Left cardiac atrium (tissue), 4 donors: Measurements from ENCODE around the gene ADAMTS18. TPM values are rescaled to one million over a fixed set of nuclear protein-coding genes. Genes with fewer than 3 reads are reported as not detected.
A peak's percentile ranks its signal among the peaks of the same experiment; 100 is the strongest.

Experiments used
- ATAC-seq, 2 donors: fragments of 200-7000 bp; cut with Tn5 transposase; one replicate each; pipeline ENCODE4 v1.9.1; 2020; ENCODE audit warnings: mild to moderate bottlenecking in 2 of 2, moderate library complexity in 2 of 2
- DNase-seq: peaks from one replicate; pipeline ENCODE4 v3.0.0-alpha.2; 2020
- intact Hi-C, 2 donors: fragments of 100-400 bp; cut with DNase I; formaldehyde crosslinking; loops; one replicate each; pipeline versions ENCODE4 v1.14.1 to v1.15.1; 2022 to 2023
- total RNA-seq, 2 donors: library from RNA; stranded (reverse); fragmentation: NEBNext Ultra II Directional; extraction: Animal tissue kit (Norgen Biotek cat#: 25700); gene quantifications; one replicate each; pipeline ENCODE4 v1.2.1, GENCODE V29; 2021
- donor health status: DM: no; HTN: yes; CAD: no.
- donor health status: DM: no; HTN: yes; CAD: no; lungs with severe emphysema.
- donor health status: DM: yes; HTN: yes; CAD: no.
- donor health status: Dilated cardiomyopathy.

The ADAMTS18 gene
- total RNA-seq, 2 donors from 2014 or later = 0.10 to 0.18 TPM

GRCh38 chr16:77443357-77444146, 8.7 kb upstream of the ADAMTS18 start:
- ATAC-seq = no peak
- intact Hi-C loops = no loop called here
- DNase-seq = no peak

- intact Hi-C loops = no loop called here
Measured at GRCh38 chr16:77442078-77442477, 7.2 kb upstream of the ADAMTS18 start.

GRCh38 chr16:77439106-77439505, 4.3 kb upstream of the ADAMTS18 start:
- ATAC-seq (no peak), DNase-seq (no peak)
- intact Hi-C loops = no loop called here

More at GRCh38 chr16:77442078-77442477, 7.2 kb upstream of the ADAMTS18 start:
- DNase-seq (no peak), ATAC-seq (no peak)

- DNase-seq (no peak), ATAC-seq (peak in 1 of 2 donors; percentile 42)
Measured at GRCh38 chr16:77437859-77438258, 3.0 kb upstream of the ADAMTS18 start.

GRCh38 chr16:77435272-77435820, 512 bp upstream of the ADAMTS18 start:
- intact Hi-C loops = no loop called here
- ATAC-seq (no peak), DNase-seq (no peak)

More at GRCh38 chr16:77437859-77438258, 3.0 kb upstream of the ADAMTS18 start:
- intact Hi-C loops = no loop called here

GRCh38 chr16:77434022-77434529, 758 bp downstream of the ADAMTS18 start:
- no peak for ATAC-seq
- DNase-seq = no peak
- intact Hi-C loops = no loop called here

- ATAC-seq = no peak
- intact Hi-C loops = no loop called here
- no peak for DNase-seq
Measured at GRCh38 chr16:77433146-77433545, 1.7 kb downstream of the ADAMTS18 start.

GRCh38 chr16:77432264-77432663, 2.6 kb downstream of the ADAMTS18 start:
- intact Hi-C loops = no loop called here
- ATAC-seq = no peak
- no peak for DNase-seq

GRCh38 chr16:77430787-77431585, 3.8 kb downstream of the ADAMTS18 start:
- intact Hi-C loops = no loop called here
- no peak for DNase-seq
- ATAC-seq = no peak

- intact Hi-C loops = no loop called here
- no peak for ATAC-seq
- no peak for DNase-seq
Measured at GRCh38 chr16:77430360-77430759, 4.5 kb downstream of the ADAMTS18 start.

- ATAC-seq (no peak), DNase-seq (no peak)
- intact Hi-C loops = no loop called here
Measured at GRCh38 chr16:77424871-77425604, 9.8 kb downstream of the ADAMTS18 start.

GRCh38 chr16:77422196-77422784, 12.5 kb downstream of the ADAMTS18 start:
- intact Hi-C loops = no loop called here
- DNase-seq = no peak
- ATAC-seq = no peak

GRCh38 chr16:77416939-77417480, 17.8 kb downstream of the ADAMTS18 start:
- ATAC-seq = no peak
- DNase-seq = no peak
- intact Hi-C loops = no loop called here

- ATAC-seq = peak in 1 of 2 donors; percentile 38
- intact Hi-C loops = no loop called here
Measured at GRCh38 chr16:77414752-77415231, 20.0 kb downstream of the ADAMTS18 start.

GRCh38 chr16:77410449-77410848, 24.4 kb downstream of the ADAMTS18 start:
- intact Hi-C loops = no loop called here
- ATAC-seq = no peak
- DNase-seq = no peak

More at GRCh38 chr16:77414752-77415231, 20.0 kb downstream of the ADAMTS18 start:
- no peak for DNase-seq

GRCh38 chr16:77409311-77409710, 25.5 kb downstream of the ADAMTS18 start:
- DNase-seq = no peak
- intact Hi-C loops = no loop called here
- no peak for ATAC-seq

GRCh38 chr16:77408607-77409006, 26.2 kb downstream of the ADAMTS18 start:
- intact Hi-C loops = no loop called here
- DNase-seq = no peak
- no peak for ATAC-seq

- ATAC-seq = no peak
- DNase-seq = no peak
- intact Hi-C loops = no loop called here
Measured at GRCh38 chr16:77406680-77407079, 28.2 kb downstream of the ADAMTS18 start.
